IMR-90 (cell line): ENCODE data around the gene TSPAN32. TPM values are rescaled to one million over a fixed set of nuclear protein-coding genes. Genes with fewer than 3 reads are reported as not detected.

Source experiments
- ATAC-seq: fragments of 200-7000 bp; cut with Tn5 transposase; 2 replicates; pipeline ENCODE4 v1.9.1; 2020; ENCODE audit warnings: low read depth, mild to moderate bottlenecking, moderate library complexity
- BruUV-seq: library from RNA; stranded (reverse); fragments of 400-500 nt; replicated peaks from 2 replicates; lab custom pipeline; 2021; lab: Mats Ljungman, UMichigan
- CTCF ChIA-PET: fragments of 300-600 bp; formaldehyde crosslinking; extraction: SDS; loops from one replicate; lab custom pipeline; 2021; ENCODE audit warnings: antibody characterized with exemption; lab: Yijun Ruan, JAX
- POLR2A ChIA-PET: fragments of 300-600 bp; sonication (Branson Sonifier 250); formaldehyde crosslinking; loops from one replicate; lab custom pipeline; 2022; ENCODE audit warnings: antibody characterized with exemption; ENCODE audit not compliant: unreplicated experiment; lab: Charles Lee
- DNase-seq: peaks from one replicate; pipeline ENCODE4 v3.0.0; 2013
- H2AFZ ChIP-seq: replicated peaks from 2 replicates; pipeline ENCODE3; 2013; ENCODE audit warnings: low read length, mild to moderate bottlenecking; ENCODE audit not compliant: poor library complexity
- H2AK5ac ChIP-seq: 2 replicates; pipeline ENCODE4 v1.6.1; 2013; ENCODE audit warnings: low read depth, low read length, inconsistent platforms
- H2AK9ac ChIP-seq: replicated peaks from 2 replicates; pipeline ENCODE3; 2013; ENCODE audit warnings: mild to moderate bottlenecking, low read depth, low read length, moderate library complexity; ENCODE audit not compliant: poor library complexity
- H2BK120ac ChIP-seq: 2 replicates; pipeline ENCODE4 v1.6.1; 2013; ENCODE audit warnings: low read depth, low read length, inconsistent platforms
- H2BK15ac ChIP-seq: 3 replicates; pipeline ENCODE4 v1.6.1; 2013; ENCODE audit warnings: low read depth, low read length, inconsistent platforms
- H2BK20ac ChIP-seq: 2 replicates; pipeline ENCODE4 v1.6.1; 2013; ENCODE audit warnings: low read depth, mild to moderate bottlenecking, inconsistent platforms, low read length, moderate library complexity
- H2BK5ac ChIP-seq: 2 replicates; pipeline ENCODE4 v1.6.1; 2013; ENCODE audit warnings: mild to moderate bottlenecking, low read depth, low read length, inconsistent platforms; ENCODE audit not compliant: poor library complexity, severe bottlenecking
- H3K14ac ChIP-seq: replicated peaks from 2 replicates; pipeline ENCODE4 v1.6.1; 2013; ENCODE audit warnings: low read depth, low read length, inconsistent platforms
- H3K18ac ChIP-seq: 2 replicates; pipeline ENCODE4 v1.6.1; 2013; ENCODE audit warnings: low read depth, low read length, control low read depth
- H3K23ac ChIP-seq: 2 replicates; pipeline ENCODE4 v1.6.1; 2013; ENCODE audit warnings: low read depth, low read length, inconsistent platforms
- H3K27ac ChIP-seq: 2 replicates; pipeline ENCODE4 v1.5.1; 2013; ENCODE audit warnings: mild to moderate bottlenecking, control low read depth, low read length; ENCODE audit not compliant: insufficient read depth
- H3K27me3 ChIP-seq: 2 replicates; pipeline ENCODE4 v1.6.1; 2013; ENCODE audit warnings: low read length; ENCODE audit not compliant: control insufficient read depth, insufficient read depth
- H3K36me3 ChIP-seq: 2 replicates; pipeline ENCODE4 v1.6.1; 2013; ENCODE audit warnings: low read length, mixed read lengths; ENCODE audit not compliant: control insufficient read depth, insufficient read depth
- H3K4ac ChIP-seq: 2 replicates; pipeline ENCODE4 v1.6.1; 2013; ENCODE audit warnings: low read depth, low read length, inconsistent platforms
- H3K4me1 ChIP-seq: 2 replicates; pipeline ENCODE4 v1.6.1; 2013; ENCODE audit warnings: low read length, mixed read lengths; ENCODE audit not compliant: control insufficient read depth, insufficient read depth
- H3K4me2 ChIP-seq: 2 replicates; pipeline ENCODE4 v1.6.1; 2013; ENCODE audit warnings: low read depth, mild to moderate bottlenecking, control low read depth, low read length, moderate library complexity
- H3K4me3 ChIP-seq: 2 replicates; pipeline ENCODE4 v1.5.1; 2013; ENCODE audit warnings: low read depth, mild to moderate bottlenecking, control low read depth, low read length, moderate library complexity; ENCODE audit not compliant: insufficient read depth
- H3K56ac ChIP-seq: 2 replicates; pipeline ENCODE4 v1.6.1; 2013; ENCODE audit warnings: low read length, inconsistent platforms; ENCODE audit not compliant: insufficient read depth; ENCODE audit errors: extremely low read depth
- H3K79me1 ChIP-seq, 2 experiments: 2 replicates each; pipeline ENCODE4 v1.6.1; 2013; ENCODE audit warnings: low read length in 2 of 2, inconsistent platforms in 1 of 2, low read depth in 1 of 2
- H3K9ac ChIP-seq: 2 replicates; pipeline ENCODE4 v1.6.1; 2013; ENCODE audit warnings: low read depth, low read length, control low read depth
- H3K9me1 ChIP-seq: 2 replicates; pipeline ENCODE4 v1.6.1; 2013; ENCODE audit warnings: low read length, inconsistent platforms; ENCODE audit not compliant: insufficient read depth
- H3K9me3 ChIP-seq: 2 replicates; pipeline ENCODE4 v1.6.1; 2013; ENCODE audit warnings: low read length; ENCODE audit not compliant: control insufficient read depth, insufficient read depth
- H4K20me1 ChIP-seq: 2 replicates; pipeline ENCODE4 v1.6.1; 2013; ENCODE audit warnings: low read length, inconsistent platforms; ENCODE audit not compliant: insufficient read depth
- H4K5ac ChIP-seq: 2 replicates; pipeline ENCODE4 v1.6.1; 2013; ENCODE audit warnings: mild to moderate bottlenecking, low read depth, low read length, control low read depth
- H4K8ac ChIP-seq, 2 experiments: 2 replicates each; pipeline ENCODE4 v1.6.1; 2013; ENCODE audit warnings: low read depth in 2 of 2, low read length in 2 of 2, control low read depth in 1 of 2, inconsistent platforms in 1 of 2
- H4K91ac ChIP-seq: 2 replicates; pipeline ENCODE4 v1.6.1; 2013; ENCODE audit warnings: low read depth, low read length, inconsistent platforms; ENCODE audit not compliant: insufficient read depth
- BHLHE40 ChIP-seq: fragments of 150-350 bp; IDR thresholded peaks from 2 replicates; pipeline ENCODE4 v1.6.1; 2016; ENCODE audit warnings: mild to moderate bottlenecking, low read depth, low read length
- CHD1 ChIP-seq: IDR thresholded peaks from 2 replicates; pipeline ENCODE4 v1.6.1; 2012; ENCODE audit warnings: low read depth, low read length, improper control_type of control experiment
- FOS ChIP-seq: fragments of 150-350 bp; IDR thresholded peaks from 2 replicates; pipeline ENCODE4 v1.6.1; 2016; ENCODE audit warnings: low read depth, low read length
- MAFK ChIP-seq: IDR thresholded peaks from 2 replicates; pipeline ENCODE4 v1.6.1; 2012; ENCODE audit warnings: low read depth, low read length, improper control_type of control experiment
- MXI1 ChIP-seq: IDR thresholded peaks from 2 replicates; pipeline ENCODE4 v1.6.1; 2012; ENCODE audit warnings: low read depth, mild to moderate bottlenecking, low read length, moderate library complexity, borderline replicate concordance
- NFE2L2 ChIP-seq: fragments of 150-350 bp; IDR thresholded peaks from 2 replicates; pipeline ENCODE4 v1.6.1; 2016; ENCODE audit warnings: low read depth, mild to moderate bottlenecking, low read length
- RAD21 ChIP-seq: IDR thresholded peaks from 2 replicates; pipeline ENCODE4 v1.6.1; 2012; ENCODE audit warnings: low read length, improper control_type of control experiment
- RCOR1 ChIP-seq: IDR thresholded peaks from 2 replicates; pipeline ENCODE4 v1.6.1; 2012; ENCODE audit warnings: mild to moderate bottlenecking, low read length, improper control_type of control experiment; ENCODE audit not compliant: insufficient replicate concordance
- RFX5 ChIP-seq: IDR thresholded peaks from 2 replicates; pipeline ENCODE4 v1.8.0; 2012; ENCODE audit warnings: low read depth, mild to moderate bottlenecking, low read length, moderate library complexity
- SMC3 ChIP-seq: fragments of 150-350 bp; IDR thresholded peaks from 2 replicates; pipeline ENCODE4 v1.6.1; 2016; ENCODE audit warnings: low read depth, mild to moderate bottlenecking, antibody characterized with exemption, low read length, moderate library complexity
- WGBS, 2 experiments: methylation state at CpG; one replicate each; pipeline versions ENCODE4 v1.1.5 to v1.1.7; 2013; ENCODE audit warnings: missing lambda C conversion rate in 2 of 2; ENCODE audit not compliant: insufficient read length in 1 of 2; ENCODE audit errors: extremely low coverage in 2 of 2; 5-methylcytosine and 5-hydroxymethylcytosine counted together
- dilution Hi-C: fragments of 300-500 bp; cut with HindIII; formaldehyde crosslinking; loops from one replicate; pipeline ENCODE4 v1.14.3; 2018; ENCODE audit warnings: low sequenced_read_pairs; ENCODE audit not compliant: unreplicated experiment
- in situ Hi-C: fragments of 300-500 bp; cut with MboI; formaldehyde crosslinking; loops from 3 replicates; pipeline ENCODE4 v1.14.3; 2019; ENCODE audit warnings: low sequenced_read_pairs, inconsistent platforms, mixed read lengths
- intact Hi-C: fragments of 100-400 bp; cut with micrococcal nuclease; formaldehyde crosslinking; loops from 2 replicates; pipeline ENCODE4 v1.10.0; 2022
- polyA plus RNA-seq, 3 experiments: library from polyadenylated mRNA; depleted of rRNA; stranded (reverse); fragments of >200 nt; gene quantifications; 2 replicates each; pipeline ENCODE4 v1.2.3, GENCODE V29; 2012; ENCODE audit warnings: low replicate concordance in 1 of 3
- total RNA-seq: library from RNA; depleted of rRNA; stranded (reverse); fragments of >200 nt; gene quantifications from 2 replicates; pipeline ENCODE4 v1.2.3, GENCODE V29; 2012
- TF ChIP-seq, protein P1 (sequence below): conservative IDR thresholded peaks from 2 replicates; pipeline ENCODE4 v1.5.1; 2012; ENCODE audit warnings: mild to moderate bottlenecking, low read depth, low read length, improper control_type of control experiment

Gene TSPAN32
- total and polyA plus RNA-seq, 2 of the 4 experiments (the other 2 are of a cell fraction), result 0.07 TPM; not detected in 1

- H3K9me1 ChIP-seq, result no peaks in the 10 kb centered on the region
- H3K4me3 ChIP-seq, result no peak overlapping the region
- WGBS, 2 experiments, result no CpG with 5 or more reads among the region's 2 CpGs
- no peaks in the 10 kb centered on the region for H4K20me1 ChIP-seq
- no peak overlapping the region for H2BK5ac ChIP-seq
- no peak overlapping the region for H3K27ac ChIP-seq
- no peak overlapping the region for H4K5ac ChIP-seq
- H3K56ac ChIP-seq, result no peak overlapping the region
- H4K91ac ChIP-seq, result no peak overlapping the region
- H4K8ac ChIP-seq, result no peak overlapping the region
- H3K9ac ChIP-seq, result no peak overlapping the region
- DNase-seq (no peak), ATAC-seq (no peak)
- H3K14ac ChIP-seq, result no peak overlapping the region
- no peaks in the 10 kb centered on the region for H3K4me1 ChIP-seq
- H2BK120ac ChIP-seq, result no peak overlapping the region
- POLR2A ChIA-PET, result no interaction called here
- no peaks in the 10 kb centered on the region for H3K9me3 ChIP-seq
- TF ChIP-seq, protein P1, sequence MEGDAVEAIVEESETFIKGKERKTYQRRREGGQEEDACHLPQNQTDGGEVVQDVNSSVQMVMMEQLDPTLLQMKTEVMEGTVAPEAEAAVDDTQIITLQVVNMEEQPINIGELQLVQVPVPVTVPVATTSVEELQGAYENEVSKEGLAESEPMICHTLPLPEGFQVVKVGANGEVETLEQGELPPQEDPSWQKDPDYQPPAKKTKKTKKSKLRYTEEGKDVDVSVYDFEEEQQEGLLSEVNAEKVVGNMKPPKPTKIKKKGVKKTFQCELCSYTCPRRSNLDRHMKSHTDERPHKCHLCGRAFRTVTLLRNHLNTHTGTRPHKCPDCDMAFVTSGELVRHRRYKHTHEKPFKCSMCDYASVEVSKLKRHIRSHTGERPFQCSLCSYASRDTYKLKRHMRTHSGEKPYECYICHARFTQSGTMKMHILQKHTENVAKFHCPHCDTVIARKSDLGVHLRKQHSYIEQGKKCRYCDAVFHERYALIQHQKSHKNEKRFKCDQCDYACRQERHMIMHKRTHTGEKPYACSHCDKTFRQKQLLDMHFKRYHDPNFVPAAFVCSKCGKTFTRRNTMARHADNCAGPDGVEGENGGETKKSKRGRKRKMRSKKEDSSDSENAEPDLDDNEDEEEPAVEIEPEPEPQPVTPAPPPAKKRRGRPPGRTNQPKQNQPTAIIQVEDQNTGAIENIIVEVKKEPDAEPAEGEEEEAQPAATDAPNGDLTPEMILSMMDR, result no peak
- TF ChIP-seq BHLHE40 (no peak), CHD1 (no peak), RAD21 (no peak), SMC3 (no peak), MXI1 (no peak), RCOR1 (no peak), FOS (no peak), NFE2L2 (no peak), MAFK (no peak), RFX5 (no peak)
- no peaks in the 10 kb centered on the region for H3K36me3 ChIP-seq
- no peak overlapping the region for H3K4ac ChIP-seq
- H2BK15ac ChIP-seq, result no peak overlapping the region
- intact Hi-C loops (no loop called here), in situ Hi-C loops (no loop called here), dilution Hi-C loops (no loop called here)
- H3K27me3 ChIP-seq, result peaks cover 62% of the 10 kb centered on the region
- H2AK9ac ChIP-seq, result no peak overlapping the region
- H3K79me1 ChIP-seq, result no peaks in the 10 kb centered on the region
- no peak overlapping the region for H2AK5ac ChIP-seq
- no peak overlapping the region for H3K18ac ChIP-seq
- BruUV-seq, result no TSS peak
- CTCF ChIA-PET, result no interaction called here
- H2AFZ ChIP-seq, result no peak overlapping the region
- no peak overlapping the region for H2BK20ac ChIP-seq
- no peak overlapping the region for H3K4me2 ChIP-seq
- H3K23ac ChIP-seq, result no peak overlapping the region
Observed at GRCh38 chr11:2265396-2265795, 36.4 kb upstream of the TSPAN32 start.
